HK-2 (cell line): ENCODE results near the gene CLECL1.
"Not testable (repeated sequence)": the region's sequence is repeated elsewhere in the genome, so short reads cannot be mapped to it uniquely, and the experiment has no call there.

Source experiments
- DNase-seq: peaks from one replicate; pipeline ENCODE4 v3.0.0-alpha.2; 2018; ENCODE audit not compliant: unreplicated experiment

The CLECL1 gene

DNA sequence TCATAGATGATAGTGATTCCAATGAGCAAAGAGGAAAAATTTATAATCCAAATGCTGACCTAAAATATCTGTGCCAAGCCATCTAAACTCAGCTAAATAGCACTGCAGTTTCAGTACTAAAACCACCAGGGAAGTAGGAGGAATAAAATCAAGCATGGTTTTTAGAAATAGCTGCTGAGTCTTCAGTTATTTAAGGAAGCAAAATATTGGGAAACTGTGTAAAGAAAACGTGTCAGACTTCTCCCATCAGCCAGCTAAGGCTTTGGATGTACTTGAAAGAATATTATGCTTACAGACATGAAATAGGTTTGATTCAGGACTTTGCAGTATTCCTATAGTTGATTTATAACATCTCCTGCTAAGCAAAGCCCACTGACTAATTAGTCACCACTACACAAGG, 38.7 kb downstream of the CLECL1 start:
- DNase-seq = no peak

DNA sequence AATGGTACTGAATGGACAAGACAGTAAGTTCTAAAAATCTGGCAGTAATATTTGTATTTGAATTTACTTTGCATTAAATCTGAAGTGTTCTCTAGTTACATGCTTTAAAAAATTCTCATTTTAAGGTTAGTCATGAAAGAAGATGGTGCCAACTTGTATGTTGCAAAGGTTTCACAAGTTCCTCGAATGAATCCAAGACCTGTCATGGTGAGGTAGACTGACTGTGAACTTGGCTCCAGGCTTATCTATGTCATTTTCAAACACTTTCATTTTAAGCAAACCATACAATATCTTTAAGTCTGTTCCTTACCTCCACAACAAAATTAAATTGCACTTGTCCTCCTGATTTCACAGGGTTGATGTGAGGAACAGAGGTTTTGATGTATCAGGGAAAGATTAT, 40.0 kb downstream of the CLECL1 start:
- DNase-seq = no peak

DNA sequence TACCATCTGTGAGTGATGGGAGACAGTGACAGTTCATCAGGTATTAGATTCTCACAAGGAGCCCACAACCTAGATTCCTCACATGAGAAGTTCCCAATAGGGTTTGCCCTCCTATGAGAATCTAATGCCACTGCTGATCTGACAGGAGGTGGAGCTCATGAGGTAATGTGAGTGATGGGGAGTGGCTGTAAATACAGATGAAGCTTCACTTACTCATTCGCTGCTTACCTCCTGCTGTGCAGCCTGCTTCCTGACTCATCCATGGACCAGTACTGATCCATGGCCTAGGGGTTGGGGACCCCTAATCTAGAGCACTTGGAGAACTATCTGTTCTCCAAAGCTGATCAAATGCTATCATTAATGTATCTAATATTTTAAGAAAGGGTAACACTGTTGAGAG, 45.7 kb downstream of the CLECL1 start:
- no peak for DNase-seq

GRCh38 chr12:9685915-9686314, 47.0 kb downstream of the CLECL1 start:
- no peak for DNase-seq

GRCh38 chr12:9685366-9685765, 47.5 kb downstream of the CLECL1 start:
- not testable (repeated sequence) for DNase-seq

- not testable (repeated sequence) for DNase-seq
Observed at GRCh38 chr12:9682949-9683348, 49.9 kb downstream of the CLECL1 start.

- DNase-seq = not testable (repeated sequence)
Observed at GRCh38 chr12:9682508-9682907, 50.4 kb downstream of the CLECL1 start.

GRCh38 chr12:9674226-9674590, 58.7 kb downstream of the CLECL1 start:
- DNase-seq = no peak

DNA sequence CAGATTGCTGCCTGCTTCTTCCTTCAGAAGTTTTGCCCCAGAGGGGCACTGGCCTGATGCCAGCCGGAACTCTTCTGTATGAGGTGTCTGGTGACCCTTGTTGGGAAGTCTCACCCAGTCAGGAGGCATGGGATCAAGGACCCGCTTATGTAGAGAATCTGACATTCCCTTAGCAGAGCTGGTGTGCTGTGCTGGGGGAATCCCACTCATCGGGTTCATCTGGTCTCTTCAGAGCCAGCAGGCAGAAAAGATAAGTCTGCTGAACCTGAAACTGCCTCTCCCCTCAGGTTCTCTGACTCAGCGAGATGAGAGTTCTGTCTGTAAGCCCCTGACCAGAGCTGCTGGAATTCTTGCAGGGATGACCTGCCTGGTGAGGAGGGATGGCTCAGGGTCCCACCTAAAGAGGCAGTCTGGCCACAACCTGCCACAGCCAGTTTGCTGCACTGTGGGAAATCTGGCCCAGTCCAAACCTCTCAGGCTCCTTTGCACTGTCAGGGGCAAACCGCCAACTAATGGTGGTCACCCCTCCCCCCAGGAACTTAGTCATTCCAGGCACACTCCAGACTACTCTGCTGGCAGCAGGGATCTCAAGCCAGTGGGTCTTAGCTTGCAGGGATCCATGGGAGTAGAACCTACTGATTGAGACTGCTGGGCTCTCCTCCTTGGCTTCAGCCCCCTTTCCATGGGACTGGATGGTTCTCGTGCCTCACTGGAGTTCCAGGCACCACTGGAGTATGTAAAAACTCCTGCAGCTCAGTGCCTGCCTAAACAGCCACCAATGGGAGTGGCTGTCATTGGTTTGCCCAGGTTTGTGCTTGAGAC, 59.3 kb downstream of the CLECL1 start:
- DNase-seq = peak; percentile 87
